A549 (cell line): Measurements from ENCODE around the gene GRIK1.

Experiments used
- CTCF ChIP-seq: fragments of >200 bp; sonication (Bioruptor Twin); formaldehyde crosslinking; IDR thresholded peaks from 3 replicates; pipeline ENCODE4 v1.5.1; 2016
- ELK1 ChIP-seq: fragments of 150-350 bp; IDR thresholded peaks from 2 replicates; pipeline ENCODE4 v1.6.1; 2014; ENCODE audit warnings: low read depth, mild to moderate bottlenecking, low read length
- EP300 ChIP-seq, 2 experiments: fragments of >200 bp; sonication (Bioruptor Twin); formaldehyde crosslinking; IDR thresholded peaks; 2 replicates in 1 of 2; 3 replicates in 1 of 2; pipeline ENCODE4 v1.6.1; 2016 to 2017
- HMGXB4 ChIP-seq: fragments of 250-450 bp; sonication (Bioruptor Pico); IDR thresholded peaks from 2 replicates; pipeline ENCODE4 v1.5.0; 2021; ENCODE audit warnings: mild to moderate bottlenecking, moderate library complexity, borderline replicate concordance
- MYC ChIP-seq: IDR thresholded peaks from 2 replicates; pipeline ENCODE4 v1.6.1; 2012; ENCODE audit warnings: mild to moderate bottlenecking, inconsistent platforms, low read length, improper control_type of control experiment, borderline replicate concordance
- POLR2A ChIP-seq: IDR thresholded peaks from 2 replicates; pipeline ENCODE4 v1.6.1; 2012; ENCODE audit warnings: mild to moderate bottlenecking, low read length
- RARB ChIP-seq: fragments of 250-450 bp; sonication (Bioruptor Pico); IDR thresholded peaks from 2 replicates; pipeline ENCODE4 v1.8.0; 2021; ENCODE audit warnings: mild to moderate bottlenecking, moderate library complexity
- REST ChIP-seq: fragments of 200-600 bp; sonication (generic); IDR thresholded peaks from 2 replicates; pipeline ENCODE4 v1.6.1; 2016; ENCODE audit warnings: antibody characterized with exemption, mild to moderate bottlenecking, moderate library complexity
- RNF2 ChIP-seq: fragments of 200-600 bp; sonication (generic); IDR thresholded peaks from 2 replicates; pipeline ENCODE4 v1.6.1; 2016; ENCODE audit warnings: low read depth, mild to moderate bottlenecking, antibody characterized with exemption, moderate library complexity, borderline replicate concordance

- TF ChIP-seq ELK1 (no peak), RARB (no peak), CTCF (no peak), EP300 (IDR thresholded peaks at IDR 0.05) (no peak), REST (no peak), RNF2 (no peak), MYC (no peak), POLR2A (no peak), HMGXB4 (CRISPR knock-in tag) (no peak)
These were observed 113.4 kb downstream of the GRIK1 start for GRCh38 chr21:29826386-29826785.
